ENCODE results near the gene SLC5A11. TPM values are rescaled to one million over a fixed set of nuclear protein-coding genes. Genes with fewer than 3 reads are reported as not detected.

The SLC5A11 gene
- total RNA-seq, 1 donor from 2014 or later = not detected

- DNase-seq = no peak
- peaks cover 6% of the 10 kb centered on the region for H3K27me3 Mint-ChIP-seq (ENCODE audit: unreplicated experiment)
Observed at GRCh38 chr16:24953721-24954120, 108.0 kb downstream of the SLC5A11 start.

GRCh38 chr16:24954137-24954536, 108.4 kb downstream of the SLC5A11 start:
- no peak for DNase-seq
- Mint-ChIP-seq H3K4me3 (ENCODE audit: unreplicated experiment) (no peak overlapping the region), H3K27ac (ENCODE audit: unreplicated experiment) (no peak overlapping the region), H3K36me3 (ENCODE audit: unreplicated experiment) (no peaks in the 10 kb centered on the region), H3K27me3 (ENCODE audit: unreplicated experiment) (peaks cover 6% of the 10 kb centered on the region), H3K4me1 (ENCODE audit: low read depth, unreplicated experiment) (no peaks in the 10 kb centered on the region), H3K9me3 (ENCODE audit: unreplicated experiment) (peaks cover 3% of the 10 kb centered on the region)
- TF ChIP-seq CTCF (IDR thresholded peaks at IDR 0.05; ENCODE audit: partially characterized antibody, unreplicated experiment) = no peak

More at GRCh38 chr16:24953721-24954120, 108.0 kb downstream of the SLC5A11 start:
- Mint-ChIP-seq H3K36me3 (ENCODE audit: unreplicated experiment) (no peaks in the 10 kb centered on the region), H3K4me1 (ENCODE audit: low read depth, unreplicated experiment) (no peaks in the 10 kb centered on the region), H3K9me3 (ENCODE audit: unreplicated experiment) (peaks cover 3% of the 10 kb centered on the region), H3K27ac (ENCODE audit: unreplicated experiment) (no peak overlapping the region), H3K4me3 (ENCODE audit: unreplicated experiment) (no peak overlapping the region)
- TF ChIP-seq CTCF (IDR thresholded peaks at IDR 0.05; ENCODE audit: partially characterized antibody, unreplicated experiment) = no peak

- no peak for TF ChIP-seq CTCF (IDR thresholded peaks at IDR 0.05; ENCODE audit: partially characterized antibody, unreplicated experiment)
- peaks cover 3% of the 10 kb centered on the region for H3K9me3 Mint-ChIP-seq (ENCODE audit: unreplicated experiment)
- no peaks in the 10 kb centered on the region for H3K36me3 Mint-ChIP-seq (ENCODE audit: unreplicated experiment)
- no peaks in the 10 kb centered on the region for H3K4me1 Mint-ChIP-seq (ENCODE audit: low read depth, unreplicated experiment)
- peaks cover 3% of the 10 kb centered on the region for H3K27me3 Mint-ChIP-seq (ENCODE audit: unreplicated experiment)
- no peak overlapping the region for H3K4me3 Mint-ChIP-seq (ENCODE audit: unreplicated experiment)
- no peak overlapping the region for H3K27ac Mint-ChIP-seq (ENCODE audit: unreplicated experiment)
- no peak for DNase-seq
Observed at GRCh38 chr16:24955975-24956731, 110.4 kb downstream of the SLC5A11 start.

GRCh38 chr16:24957887-24958286, 112.1 kb downstream of the SLC5A11 start:
- no peak for TF ChIP-seq CTCF (IDR thresholded peaks at IDR 0.05; ENCODE audit: partially characterized antibody, unreplicated experiment)
- Mint-ChIP-seq H3K27ac (ENCODE audit: unreplicated experiment) (no peak overlapping the region), H3K27me3 (ENCODE audit: unreplicated experiment) (peaks cover 3% of the 10 kb centered on the region), H3K4me3 (ENCODE audit: unreplicated experiment) (no peak overlapping the region), H3K4me1 (ENCODE audit: low read depth, unreplicated experiment) (no peaks in the 10 kb centered on the region), H3K9me3 (ENCODE audit: unreplicated experiment) (peaks cover 3% of the 10 kb centered on the region), H3K36me3 (ENCODE audit: unreplicated experiment) (peaks cover 12% of the 10 kb centered on the region)
- DNase-seq = no peak

Other genes with a start within 250 kb of the SLC5A11 start
- 91.6 TPM for gene TNRC6A, start 116.3 kb upstream of the SLC5A11 start, total RNA-seq (ENCODE audit: unreplicated experiment)
- 89.9 TPM for gene ARHGAP17, start 169.4 kb downstream of the SLC5A11 start, total RNA-seq (ENCODE audit: unreplicated experiment)

Measured in glutamatergic neuron (in vitro differentiated cells).